HL-60 (cell line): ENCODE results near the gene SDK1.

Experiments used
- CTCF ChIP-seq: IDR thresholded peaks from one replicate; pipeline ENCODE4 v1.5.1; 2011; ENCODE audit warnings: low read length, control low read depth, inconsistent platforms; ENCODE audit not compliant: insufficient read depth
- POLR2AphosphoS5 ChIP-seq: IDR thresholded peaks from 2 replicates; pipeline ENCODE4 v1.6.1; 2012; ENCODE audit warnings: low read depth

GRCh38 chr7:4208086-4208485, 907.0 kb downstream of the SDK1 start:
- TF ChIP-seq POLR2AphosphoS5 (no peak), CTCF (no peak)
